H7 (cell line): ENCODE results near the gene PYCARD. TPM values are rescaled to one million over a fixed set of nuclear protein-coding genes. Genes with fewer than 3 reads are reported as not detected.

Source experiments
- DNase-seq: peaks from one replicate; pipeline ENCODE4 v3.0.0; 2012
- H3K27me3 ChIP-seq: 2 replicates; pipeline ENCODE4 v1.6.0; 2011; ENCODE audit warnings: mild to moderate bottlenecking, low read length; ENCODE audit not compliant: control insufficient read depth, insufficient read depth
- H3K36me3 ChIP-seq: replicated peaks from 2 replicates; pipeline ENCODE4 v1.5.1; 2011; ENCODE audit warnings: low read length; ENCODE audit not compliant: control insufficient read depth, insufficient read depth
- H3K4me3 ChIP-seq: 2 replicates; pipeline ENCODE4 v1.5.1; 2011; ENCODE audit warnings: low read depth, mild to moderate bottlenecking, control low read depth, low read length, moderate library complexity; ENCODE audit not compliant: insufficient read depth
- total RNA-seq: library from RNA; depleted of rRNA; stranded (reverse); fragments of >200 nt; shearing (Covaris generic); gene quantifications from 2 replicates; pipeline ENCODE4 v1.2.3, GENCODE V29; 2014

Gene PYCARD
- total RNA-seq, 1 experiment from 2014 or later: 32.2 TPM

DNA sequence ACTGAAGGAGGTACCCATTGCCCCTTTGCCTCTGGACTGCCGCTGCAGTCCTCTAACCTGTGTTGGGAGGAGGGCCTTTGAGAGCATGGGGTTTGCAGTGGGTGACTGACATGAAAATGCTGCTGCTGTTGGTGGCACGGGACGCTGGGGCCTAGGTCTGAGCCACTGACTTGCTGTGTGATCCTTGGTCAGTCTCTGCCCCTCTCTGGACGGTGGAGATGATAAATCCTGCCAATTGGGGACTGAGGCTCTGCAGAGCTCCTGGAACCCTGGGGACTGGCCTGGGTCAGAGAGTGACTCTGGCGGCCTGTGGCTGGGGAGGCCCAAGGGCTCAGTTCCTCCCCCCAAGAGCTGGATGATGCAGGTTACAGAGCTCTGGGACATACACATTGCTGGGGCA lies 20.5 kb upstream of the PYCARD start:
- peak; percentile 19 for DNase-seq
- no peak overlapping the region for H3K4me3 ChIP-seq

DNA sequence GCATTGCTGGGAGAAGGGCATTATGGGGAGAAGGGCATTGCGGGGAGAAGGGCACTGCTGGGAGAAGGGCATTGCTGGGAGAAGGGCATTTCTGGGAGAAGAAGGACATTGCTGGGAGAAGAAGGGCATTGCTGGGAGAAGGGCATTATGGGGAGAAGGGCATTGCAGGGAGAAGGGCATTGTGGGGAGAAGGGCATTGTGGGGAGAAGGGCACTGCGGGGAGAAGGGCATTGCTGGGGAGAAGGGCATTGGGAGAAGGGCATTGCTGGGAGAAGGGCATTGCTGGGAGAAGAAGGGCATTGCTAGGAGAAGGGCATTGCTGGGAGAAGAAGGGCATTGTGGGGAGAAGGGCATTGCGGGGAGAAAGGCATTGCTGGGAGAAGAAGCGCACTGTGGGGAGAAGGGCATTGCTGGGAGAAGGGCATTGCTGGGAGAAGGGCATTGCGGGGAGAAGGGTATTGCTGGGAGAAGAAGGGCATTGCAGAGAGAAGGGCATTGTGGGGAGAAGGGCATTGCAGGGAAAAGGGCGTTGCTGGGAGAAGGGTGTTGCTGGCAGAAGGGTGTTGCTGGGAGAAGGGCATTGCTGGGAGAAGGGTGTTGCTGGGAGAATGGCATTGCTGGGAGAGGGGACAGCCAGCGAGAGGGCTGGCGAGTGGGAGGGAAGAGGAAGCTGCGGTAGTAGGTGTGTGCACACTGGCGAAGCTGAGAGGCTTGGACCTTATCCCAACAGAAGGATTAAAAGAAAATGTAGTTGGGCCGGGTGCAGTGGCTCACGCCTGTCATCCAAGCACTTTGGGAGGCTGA lies 19.0 kb upstream of the PYCARD start:
- DNase-seq: peak; percentile 30
- Histone ChIP-seq H3K27me3 (peaks cover 14% of the 10 kb centered on the region), H3K4me3 (no peak overlapping the region), H3K36me3 (no peaks in the 10 kb centered on the region)

More for the DNA sequence above, 20.5 kb upstream of the PYCARD start:
- Histone ChIP-seq H3K27me3 (peaks cover under 1% of the 10 kb centered on the region), H3K36me3 (no peaks in the 10 kb centered on the region)

DNA sequence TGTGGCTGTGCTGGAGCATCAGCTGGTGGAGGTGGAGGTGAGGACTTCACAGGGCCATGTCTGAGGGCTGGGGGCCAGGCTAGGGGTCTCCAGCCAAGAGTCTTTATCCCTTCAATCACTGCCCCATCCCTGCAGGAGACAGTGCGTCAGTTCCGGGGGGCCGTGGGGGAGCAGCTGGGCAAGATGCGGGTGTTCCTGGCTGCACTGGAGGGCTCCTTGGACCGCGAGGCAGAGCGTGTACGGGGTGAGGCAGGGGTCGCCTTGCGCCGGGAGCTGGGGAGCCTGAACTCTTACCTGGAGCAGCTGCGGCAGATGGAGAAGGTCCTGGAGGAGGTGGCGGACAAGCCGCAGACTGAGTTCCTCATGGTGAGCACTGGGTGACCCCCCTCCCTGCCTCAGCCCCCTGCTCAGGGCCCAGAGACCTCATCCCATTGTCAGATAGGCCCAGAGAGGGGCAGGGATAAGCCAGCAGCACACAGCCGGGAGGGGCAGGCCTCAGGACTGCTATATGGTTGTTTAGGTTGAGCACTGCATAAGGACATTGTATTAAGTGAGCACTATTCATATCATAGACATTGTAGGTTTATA lies 16.7 kb upstream of the PYCARD start:
- no peaks in the 10 kb centered on the region for H3K36me3 ChIP-seq
- peak; percentile 43 for DNase-seq
- H3K4me3 ChIP-seq: no peak overlapping the region
- H3K27me3 ChIP-seq: peaks cover 37% of the 10 kb centered on the region

DNA sequence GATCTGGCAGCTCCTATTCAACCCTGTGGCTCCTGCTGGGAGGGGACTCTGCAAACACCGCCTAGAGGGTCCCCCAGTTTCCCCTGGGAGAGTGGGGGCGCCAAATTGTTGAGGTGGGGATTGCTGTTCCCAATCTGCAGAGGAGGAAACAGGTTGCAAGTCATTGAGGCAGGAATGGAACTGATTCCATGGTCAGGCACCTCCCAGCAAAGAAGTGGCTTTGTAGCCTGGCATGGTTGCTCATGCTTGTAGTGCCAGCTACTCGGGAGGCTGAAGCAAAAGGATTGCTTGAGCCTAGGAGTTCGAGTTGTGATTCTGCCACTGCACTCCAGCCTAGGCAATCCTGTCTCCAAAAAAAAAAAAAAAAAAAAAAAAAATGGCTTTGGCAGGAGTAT lies 14.6 kb upstream of the PYCARD start:
- DNase-seq: peak; percentile 10
- no peaks in the 10 kb centered on the region for H3K36me3 ChIP-seq
- peak overlapping the region; percentile 59; the same call in 1 of the 2 replicates for H3K4me3 ChIP-seq
- peaks cover 48% of the 10 kb centered on the region for H3K27me3 ChIP-seq

DNA sequence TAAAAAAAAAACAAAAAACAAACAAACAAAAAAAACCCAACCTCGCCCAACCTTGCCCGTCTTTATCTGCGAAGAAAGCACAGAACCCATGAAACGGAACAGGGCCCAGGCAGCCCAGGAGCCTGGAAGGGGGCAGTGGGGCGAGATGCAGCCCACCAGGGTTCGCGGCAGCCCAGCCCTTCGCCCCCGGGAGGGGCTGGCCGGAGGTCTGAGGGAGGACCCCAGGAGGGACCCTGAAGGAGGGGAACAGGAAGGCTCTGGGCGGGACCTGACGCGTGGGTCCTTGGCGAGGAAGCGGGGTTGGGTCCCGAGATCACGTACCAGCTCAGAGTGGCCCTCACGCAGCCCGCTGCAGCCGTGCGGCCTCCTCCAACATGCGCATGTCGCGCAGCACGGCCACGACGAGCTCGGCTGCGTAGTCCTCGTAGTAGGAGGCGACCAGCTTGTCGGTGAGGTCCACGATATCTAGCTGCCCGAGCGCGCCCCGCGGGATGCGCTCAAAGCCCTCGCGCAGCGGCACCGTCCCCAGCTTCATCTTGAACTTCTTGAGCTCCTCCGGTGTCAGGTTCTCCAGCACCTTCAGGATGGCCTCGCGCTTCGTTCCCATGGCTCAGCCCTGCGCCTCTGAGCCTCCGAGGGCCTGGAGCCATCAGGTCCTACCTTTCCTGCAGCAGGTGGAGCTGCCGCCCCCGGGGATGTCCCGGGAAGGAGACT lies 14.0 kb upstream of the PYCARD start, which contains the start of gene PYDC1:
Gene PYDC1, minus strand, starts transcription at position 714 of the 714 bp plus-strand sequence. Its CDS starts 107 bp downstream, at position 607.
- Histone ChIP-seq H3K4me3 (peak within 1 kb of the TSS; percentile 59), H3K27me3 (peaks cover 48% of the 10 kb centered on the region), H3K36me3 (no peaks in the 10 kb centered on the region)
- DNase-seq: peak; percentile 86

DNA sequence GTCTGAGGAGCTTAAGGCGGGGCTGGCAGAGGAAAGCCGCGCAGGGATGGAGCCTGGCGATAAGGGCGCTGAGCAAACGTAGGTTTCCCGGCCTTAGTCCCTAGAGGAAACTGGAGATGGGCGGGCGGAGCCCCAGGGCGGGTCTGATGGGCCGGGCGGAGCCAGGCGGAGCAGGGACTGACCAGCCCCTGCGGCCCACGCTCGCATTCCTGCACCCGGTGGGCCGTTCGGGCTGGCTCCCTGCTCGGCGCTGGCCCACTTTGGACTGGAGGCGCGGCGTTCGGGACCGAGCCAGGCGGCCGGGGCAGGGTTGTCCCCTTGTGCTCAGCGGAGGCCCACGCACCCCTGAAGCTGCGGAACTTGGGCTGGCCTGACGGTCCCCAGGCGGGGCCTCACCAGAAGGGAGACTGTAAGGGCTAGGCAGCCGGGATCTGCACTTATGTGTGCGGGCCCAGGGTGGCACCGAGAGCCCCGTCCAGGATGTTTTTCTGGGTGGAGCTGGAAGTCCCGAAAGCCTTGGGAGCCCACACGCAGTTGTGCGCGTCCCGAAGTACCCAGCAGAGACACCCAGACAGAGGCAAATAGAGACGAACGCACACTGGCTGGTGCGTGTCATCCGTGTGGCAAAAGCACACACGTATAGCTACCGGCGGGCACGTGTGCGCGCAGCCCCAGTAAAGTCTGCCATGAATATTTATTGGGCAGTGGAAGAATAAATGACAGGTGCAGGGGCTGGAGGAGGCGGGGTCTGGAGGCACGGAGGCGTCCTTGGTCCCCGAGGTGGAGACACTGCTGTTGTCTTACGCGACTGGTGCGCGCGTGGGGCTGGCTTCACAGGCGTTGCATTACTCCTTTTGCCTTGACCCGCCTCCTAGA lies 13.0 kb upstream of the PYCARD start:
- peaks cover 48% of the 10 kb centered on the region for H3K27me3 ChIP-seq
- H3K4me3 ChIP-seq: peak overlapping the region; percentile 59
- no peaks in the 10 kb centered on the region for H3K36me3 ChIP-seq
- peak; percentile 99 for DNase-seq

DNA sequence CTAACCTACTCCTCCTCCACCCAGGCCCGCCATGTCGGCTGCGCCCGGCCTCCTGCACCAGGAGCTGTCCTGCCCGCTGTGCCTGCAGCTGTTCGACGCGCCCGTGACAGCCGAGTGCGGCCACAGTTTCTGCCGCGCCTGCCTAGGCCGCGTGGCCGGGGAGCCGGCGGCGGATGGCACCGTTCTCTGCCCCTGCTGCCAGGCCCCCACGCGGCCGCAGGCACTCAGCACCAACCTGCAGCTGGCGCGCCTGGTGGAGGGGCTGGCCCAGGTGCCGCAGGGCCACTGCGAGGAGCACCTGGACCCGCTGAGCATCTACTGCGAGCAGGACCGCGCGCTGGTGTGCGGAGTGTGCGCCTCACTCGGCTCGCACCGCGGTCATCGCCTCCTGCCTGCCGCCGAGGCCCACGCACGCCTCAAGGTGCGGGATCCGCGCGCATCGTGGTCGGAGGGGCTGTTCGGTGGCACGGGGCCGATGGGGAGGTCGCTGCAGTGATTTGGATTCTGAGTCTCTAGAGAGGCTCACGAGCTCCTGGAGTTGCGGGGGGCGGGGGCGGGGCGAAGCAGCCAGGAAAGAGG lies 12.2 kb upstream of the PYCARD start:
- Histone ChIP-seq H3K27me3 (peaks cover 48% of the 10 kb centered on the region), H3K36me3 (no peaks in the 10 kb centered on the region), H3K4me3 (peak overlapping the region; percentile 59)
- peak; percentile 89 for DNase-seq

DNA sequence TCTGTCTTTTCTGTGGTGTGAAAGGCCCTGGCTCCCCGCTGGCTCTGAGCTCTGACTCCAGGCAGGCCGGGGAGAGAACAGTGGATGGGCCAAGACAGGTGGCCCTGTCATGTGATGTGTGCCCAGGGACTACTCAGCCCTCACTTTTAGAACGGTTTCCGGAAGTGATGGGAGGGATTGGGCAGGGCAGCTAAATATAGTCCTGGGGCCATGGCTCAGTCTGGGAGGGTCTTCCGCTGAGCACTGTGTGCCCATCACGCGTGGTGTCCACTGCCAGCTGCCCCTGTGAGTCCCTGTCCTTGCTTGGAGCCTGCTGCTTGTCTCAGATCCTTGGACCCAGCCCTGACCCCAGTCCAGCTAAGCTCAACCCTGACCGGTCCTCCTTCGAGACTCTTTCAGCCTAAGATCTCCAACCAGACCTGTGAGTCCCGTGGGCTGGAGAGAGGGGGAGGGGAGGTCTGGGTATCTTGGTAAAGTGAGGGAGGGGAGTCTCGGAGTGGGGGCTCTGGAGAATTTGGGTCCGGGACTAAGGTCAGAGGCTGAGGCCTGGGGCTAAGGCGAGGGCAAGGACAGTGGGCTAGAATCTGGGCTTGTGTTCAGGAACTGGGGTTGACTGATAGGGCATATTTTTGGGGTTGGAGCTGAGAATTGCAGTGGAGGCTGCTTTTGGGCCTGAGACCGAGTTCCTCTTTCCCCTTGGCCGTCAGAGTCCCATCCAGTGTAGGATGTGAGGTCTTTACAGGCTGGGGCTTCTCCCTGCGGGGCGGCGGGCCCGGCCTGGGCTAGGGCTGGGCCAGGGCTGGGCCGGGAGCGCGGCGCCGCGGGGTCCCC lies 11.5 kb upstream of the PYCARD start, which contains the start of gene TRIM72:
Gene TRIM72, plus strand, starts transcription at position 243 of the 831 bp plus-strand sequence. CDS start 620 bp downstream, outside the sequence.
- peaks cover 49% of the 10 kb centered on the region for H3K27me3 ChIP-seq
- DNase-seq: peak; percentile 57
- no peaks in the 10 kb centered on the region for H3K36me3 ChIP-seq
- peak within 1 kb of the TSS; percentile 59 for H3K4me3 ChIP-seq

DNA sequence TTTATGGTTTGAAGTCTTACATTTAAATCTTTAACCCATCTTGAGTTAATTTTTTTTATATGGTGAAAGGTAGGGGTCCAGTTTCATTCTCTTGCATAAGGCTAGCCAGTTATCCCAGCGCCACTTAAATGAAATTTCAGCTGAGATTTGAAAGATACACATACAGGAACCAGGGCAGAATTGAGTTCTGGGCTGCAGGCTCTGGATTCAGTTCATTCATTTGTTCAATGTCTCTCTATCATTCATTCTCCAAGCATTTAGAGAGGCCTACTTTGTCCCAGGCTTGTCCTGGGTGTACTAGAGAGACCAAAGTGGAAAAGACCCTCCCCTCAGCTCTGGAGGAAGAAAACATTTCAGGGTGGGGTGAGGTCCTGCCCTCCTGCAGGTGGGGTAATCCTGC lies 10.8 kb upstream of the PYCARD start:
- Histone ChIP-seq H3K27me3 (peaks cover 49% of the 10 kb centered on the region), H3K4me3 (no peak overlapping the region), H3K36me3 (no peaks in the 10 kb centered on the region)
- no peak for DNase-seq

DNA sequence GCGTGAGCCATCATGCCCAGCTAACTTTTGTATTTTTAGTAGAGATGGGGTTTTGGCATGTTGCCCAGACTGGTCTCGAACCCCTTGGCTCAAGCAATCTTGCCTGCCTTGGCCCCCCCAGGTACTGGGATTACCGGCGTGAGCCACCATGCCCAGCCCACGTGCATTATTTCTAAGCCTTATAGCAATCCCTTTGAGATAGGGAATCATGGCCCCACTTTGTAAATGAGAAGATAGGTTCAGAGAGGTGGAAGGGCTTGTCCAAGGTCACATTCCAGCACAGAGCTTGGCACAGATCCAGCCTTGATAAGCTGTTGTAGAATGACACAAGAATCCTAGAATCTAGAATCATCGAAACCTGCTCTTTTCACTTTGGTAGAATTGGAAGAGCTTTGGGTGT lies 4.2 kb upstream of the PYCARD start:
- peaks cover 11% of the 10 kb centered on the region for H3K27me3 ChIP-seq
- no peaks in the 10 kb centered on the region for H3K36me3 ChIP-seq
- no peak for DNase-seq
- no peak overlapping the region for H3K4me3 ChIP-seq

DNA sequence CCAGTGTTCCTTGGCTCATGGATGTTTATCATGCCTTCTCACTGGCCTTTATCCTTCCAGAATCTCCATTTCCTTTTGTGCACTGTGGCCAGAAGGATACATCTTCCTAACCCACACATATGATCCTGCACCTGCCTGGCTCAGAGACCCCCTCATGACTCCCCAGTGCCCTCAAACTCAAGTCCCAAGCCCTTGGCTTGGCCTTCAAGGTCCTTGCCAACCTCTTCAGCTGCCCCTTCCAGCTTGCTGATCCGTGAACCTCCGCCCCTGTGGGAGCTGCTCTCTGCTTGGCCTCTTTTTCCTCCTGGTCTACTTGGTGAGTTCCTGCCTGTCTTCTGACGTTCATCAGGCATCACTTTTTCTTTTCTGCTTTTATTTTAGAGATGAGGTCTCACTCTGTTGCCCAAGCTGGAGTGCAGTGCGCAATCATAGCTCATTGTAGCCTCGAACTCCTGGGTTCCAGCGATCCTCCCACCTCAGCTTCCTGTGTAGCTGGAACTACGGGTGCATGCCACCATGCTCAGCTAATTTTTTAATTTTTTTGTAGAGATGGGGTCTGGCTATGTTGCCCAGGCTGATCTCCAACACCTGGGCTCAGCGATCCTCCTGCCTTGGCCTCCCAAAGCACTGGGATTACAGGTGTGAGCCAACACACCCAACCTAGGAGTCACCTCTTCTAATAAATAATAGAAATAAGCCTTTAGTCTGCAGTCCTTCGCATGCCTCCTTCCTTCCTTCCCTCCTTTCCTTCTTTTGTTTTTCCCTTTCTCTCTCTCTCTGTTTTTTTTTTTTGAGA lies 2.5 kb upstream of the PYCARD start:
- Histone ChIP-seq H3K4me3 (no peak overlapping the region), H3K27me3 (peaks cover 11% of the 10 kb centered on the region), H3K36me3 (no peaks in the 10 kb centered on the region)
- DNase-seq: no peak

DNA sequence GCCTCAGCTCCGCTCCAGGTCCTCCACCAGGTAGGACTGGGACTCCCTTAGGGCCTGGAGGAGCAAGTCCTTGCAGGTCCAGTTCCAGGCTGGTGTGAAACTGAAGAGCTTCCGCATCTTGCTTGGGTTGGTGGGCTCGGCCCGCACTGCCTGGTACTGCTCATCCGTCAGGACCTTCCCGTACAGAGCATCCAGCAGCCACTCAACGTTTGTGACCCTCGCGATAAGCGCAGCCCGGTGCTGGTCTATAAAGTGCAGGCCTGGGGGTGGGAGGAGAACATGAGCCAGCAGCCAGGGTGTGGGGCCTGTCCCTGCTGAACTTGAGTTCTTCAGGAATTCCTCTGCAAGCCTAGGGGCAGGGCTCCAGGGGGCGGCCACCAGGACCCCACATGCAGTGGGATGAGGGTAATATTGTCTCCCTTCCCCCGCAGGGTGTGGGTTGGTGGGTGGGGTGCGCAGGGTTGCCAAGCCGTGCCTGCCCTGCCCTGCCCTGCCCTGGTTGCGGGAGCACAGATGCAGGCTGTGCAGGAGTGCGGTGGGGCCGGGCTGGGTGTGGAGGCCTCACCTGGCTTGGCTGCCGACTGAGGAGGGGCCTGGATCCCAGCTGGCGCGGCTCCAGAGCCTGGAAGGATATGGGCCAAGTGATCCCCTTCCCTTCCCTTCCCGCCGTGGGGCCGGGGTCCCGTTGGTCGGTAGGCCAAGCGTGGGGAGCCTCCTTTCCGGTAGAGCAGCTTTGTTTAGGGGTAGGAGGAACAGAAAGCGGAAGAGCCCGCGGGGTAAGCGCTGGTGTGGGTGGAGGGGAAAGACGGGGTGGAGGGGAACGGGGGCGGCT lies 762 bp downstream of the PYCARD start:
- peaks cover 10% of the 10 kb centered on the region for H3K27me3 ChIP-seq
- DNase-seq: peak; percentile 85
- peak overlapping the region; percentile 74 for H3K4me3 ChIP-seq
- H3K36me3 ChIP-seq: peaks cover 8% of the 10 kb centered on the region
